ENCODE results near the gene POFUT1. TPM values are rescaled to one million over a fixed set of nuclear protein-coding genes. Genes with fewer than 3 reads are reported as not detected.

Gene POFUT1
- total RNA-seq, 2 experiments from 2014 or later, result 26.5 to 27.1 TPM

- H3K27me3 Mint-ChIP-seq, result no peaks in the 10 kb centered on the region
- H3K9me3 Mint-ChIP-seq, result no peaks in the 10 kb centered on the region
- POLR2A ChIA-PET, result no interaction called here
- no peak for DNase-seq
- no peak overlapping the region for H3K4me3 Mint-ChIP-seq
- CTCF ChIA-PET, result interaction anchor here (1.3 kb wide), 1 partner anchor 30 kb away, joined by 3 read pairs; no protein-coding TSS in a partner anchor
- H3K4me1 Mint-ChIP-seq, result peaks cover 6% of the 10 kb centered on the region
- no peak overlapping the region for H3K27ac Mint-ChIP-seq
- H3K36me3 Mint-ChIP-seq (ENCODE audit: low read depth), result peaks cover 23% of the 10 kb centered on the region
Observed at GRCh38 chr20:32226391-32226790, 18.7 kb downstream of the POFUT1 start.

GRCh38 chr20:32227306-32227705 is 19.6 kb downstream of the POFUT1 start:
- ChIA-PET POLR2A (no interaction called here), CTCF (no interaction called here)
- H3K4me1 Mint-ChIP-seq, result peaks cover 15% of the 10 kb centered on the region

GRCh38 chr20:32227744-32228688 is 20.3 kb downstream of the POFUT1 start:
- peaks cover 34% of the 10 kb centered on the region for H3K36me3 Mint-ChIP-seq (ENCODE audit: low read depth)

More at GRCh38 chr20:32227306-32227705, 19.6 kb downstream of the POFUT1 start:
- Mint-ChIP-seq H3K27ac (no peak overlapping the region), H3K4me3 (no peak overlapping the region), H3K27me3 (no peaks in the 10 kb centered on the region), H3K36me3 (ENCODE audit: low read depth) (peaks cover 30% of the 10 kb centered on the region), H3K9me3 (no peaks in the 10 kb centered on the region)
- no peak for DNase-seq

GRCh38 chr20:32229251-32229747 is 21.6 kb downstream of the POFUT1 start:
- CTCF ChIA-PET, result interaction anchor here (2.4 kb wide), 1 partner anchor 10 kb away, joined by 6 read pairs; no protein-coding TSS in a partner anchor
- DNase-seq, result no peak
- Mint-ChIP-seq H3K9me3 (no peaks in the 10 kb centered on the region), H3K27ac (peak overlapping the region; percentile 4), H3K36me3 (ENCODE audit: low read depth) (peaks cover 42% of the 10 kb centered on the region), H3K27me3 (no peaks in the 10 kb centered on the region), H3K4me3 (no peak overlapping the region), H3K4me1 (peaks cover 30% of the 10 kb centered on the region)
- POLR2A ChIA-PET, result no interaction called here

More at GRCh38 chr20:32227744-32228688, 20.3 kb downstream of the POFUT1 start:
- Mint-ChIP-seq H3K27ac (no peak overlapping the region), H3K27me3 (no peaks in the 10 kb centered on the region), H3K4me1 (peaks cover 22% of the 10 kb centered on the region), H3K4me3 (no peak overlapping the region), H3K9me3 (no peaks in the 10 kb centered on the region)
- POLR2A ChIA-PET, result no interaction called here
- CTCF ChIA-PET, result interaction anchor here (0.6 kb wide), 1 partner anchor 8 kb away, joined by 3 read pairs; no protein-coding TSS in a partner anchor
- no peak for DNase-seq

- Mint-ChIP-seq H3K4me1 (peaks cover 30% of the 10 kb centered on the region), H3K4me3 (no peak overlapping the region), H3K27me3 (no peaks in the 10 kb centered on the region), H3K27ac (no peak overlapping the region), H3K9me3 (no peaks in the 10 kb centered on the region), H3K36me3 (ENCODE audit: low read depth) (peaks cover 49% of the 10 kb centered on the region)
- ChIA-PET CTCF (interaction anchor here (1.1 to 2.4 kb wide), 2 partner anchors 11 to 24 kb away, joined by 3 to 6 read pairs; no protein-coding TSS in a partner anchor), POLR2A (no interaction called here)
- no peak for DNase-seq
Observed at GRCh38 chr20:32230707-32231106, 23.0 kb downstream of the POFUT1 start.

GRCh38 chr20:32231245-32231644 is 23.6 kb downstream of the POFUT1 start:
- Mint-ChIP-seq H3K4me3 (no peak overlapping the region), H3K27me3 (no peaks in the 10 kb centered on the region), H3K4me1 (peaks cover 30% of the 10 kb centered on the region), H3K27ac (peak overlapping the region; percentile 94), H3K9me3 (no peaks in the 10 kb centered on the region), H3K36me3 (ENCODE audit: low read depth) (peaks cover 49% of the 10 kb centered on the region)
- no peak for DNase-seq
- POLR2A ChIA-PET, result no interaction called here
- CTCF ChIA-PET, result interaction anchor here (1.1 to 1.3 kb wide), 2 partner anchors 19 to 23 kb away, joined by 3 read pairs; no protein-coding TSS in a partner anchor

GRCh38 chr20:32231847-32232246 is 24.2 kb downstream of the POFUT1 start:
- DNase-seq, result peak; percentile 59
- POLR2A ChIA-PET, result interaction anchor here (0.5 kb wide), 1 partner anchor 128 kb away, joined by 4 read pairs; no protein-coding TSS in a partner anchor
- H3K27ac Mint-ChIP-seq, result peak overlapping the region; percentile 94
- H3K36me3 Mint-ChIP-seq (ENCODE audit: low read depth), result peaks cover 52% of the 10 kb centered on the region
- H3K4me1 Mint-ChIP-seq, result peaks cover 30% of the 10 kb centered on the region
- no peaks in the 10 kb centered on the region for H3K9me3 Mint-ChIP-seq
- CTCF ChIA-PET, result interaction anchor here (0.5 to 2.8 kb wide), 7 partner anchors 9 to 442 kb away, joined by 3 to 13 read pairs (median 3); no protein-coding TSS in a partner anchor
- no peak overlapping the region for H3K4me3 Mint-ChIP-seq
- no peaks in the 10 kb centered on the region for H3K27me3 Mint-ChIP-seq

GRCh38 chr20:32232326-32232886 is 24.7 kb downstream of the POFUT1 start:
- H3K4me3 Mint-ChIP-seq, result no peak overlapping the region
- H3K4me1 Mint-ChIP-seq, result peaks cover 30% of the 10 kb centered on the region
- ChIA-PET POLR2A (interaction anchor here (0.5 kb wide), 1 partner anchor 127 kb away, joined by 4 read pairs; no protein-coding TSS in a partner anchor), CTCF (interaction anchor here (0.5 to 2.8 kb wide), 8 partner anchors 10 to 442 kb away, joined by 3 to 13 read pairs (median 3); no protein-coding TSS in a partner anchor)
- peak overlapping the region; percentile 94 for H3K27ac Mint-ChIP-seq
- H3K36me3 Mint-ChIP-seq (ENCODE audit: low read depth), result peaks cover 56% of the 10 kb centered on the region
- H3K9me3 Mint-ChIP-seq, result no peaks in the 10 kb centered on the region
- H3K27me3 Mint-ChIP-seq, result no peaks in the 10 kb centered on the region
- DNase-seq, result no peak

GRCh38 chr20:32233286-32233685 is 25.6 kb downstream of the POFUT1 start:
- Mint-ChIP-seq H3K4me1 (peaks cover 30% of the 10 kb centered on the region), H3K4me3 (no peak overlapping the region), H3K27ac (peak overlapping the region; percentile 79), H3K36me3 (ENCODE audit: low read depth) (peaks cover 56% of the 10 kb centered on the region), H3K27me3 (no peaks in the 10 kb centered on the region), H3K9me3 (no peaks in the 10 kb centered on the region)
- CTCF ChIA-PET, result interaction anchor here (0.9 to 2.8 kb wide), 3 partner anchors 11 to 40 kb away, joined by 3 to 13 read pairs (median 3); no protein-coding TSS in a partner anchor
- POLR2A ChIA-PET, result interaction anchor here (1.1 kb wide), 1 partner anchor 11 kb away, joined by 3 read pairs; no protein-coding TSS in a partner anchor
- DNase-seq, result no peak

- H3K27ac Mint-ChIP-seq, result no peak overlapping the region
Observed at GRCh38 chr20:32234135-32234808, 26.6 kb downstream of the POFUT1 start.

GRCh38 chr20:32235331-32236047 is 27.8 kb downstream of the POFUT1 start:
- no peak for DNase-seq
- ChIA-PET POLR2A (no interaction called here), CTCF (no interaction called here)
- no peaks in the 10 kb centered on the region for H3K27me3 Mint-ChIP-seq
- H3K36me3 Mint-ChIP-seq (ENCODE audit: low read depth), result peaks cover 52% of the 10 kb centered on the region
- peaks cover 32% of the 10 kb centered on the region for H3K4me1 Mint-ChIP-seq
- no peak overlapping the region for H3K4me3 Mint-ChIP-seq
- H3K27ac Mint-ChIP-seq, result no peak overlapping the region
- H3K9me3 Mint-ChIP-seq, result no peaks in the 10 kb centered on the region

More at GRCh38 chr20:32234135-32234808, 26.6 kb downstream of the POFUT1 start:
- Mint-ChIP-seq H3K36me3 (ENCODE audit: low read depth) (peaks cover 54% of the 10 kb centered on the region), H3K27me3 (no peaks in the 10 kb centered on the region), H3K4me1 (peaks cover 30% of the 10 kb centered on the region), H3K4me3 (no peak overlapping the region), H3K9me3 (no peaks in the 10 kb centered on the region)
- POLR2A ChIA-PET, result no interaction called here
- DNase-seq, result no peak
- CTCF ChIA-PET, result interaction anchor here (1.3 to 2.8 kb wide), 2 partner anchors 12 to 76 kb away, joined by 3 to 13 read pairs; no protein-coding TSS in a partner anchor
